Stimulated activated CD8-positive, alpha-beta memory T cell treated with anti-CD3 and anti-CD28 coated beads, Interleukin-12 subunit alpha, Interleukin-12 subunit beta, amount 100 ng/mL, for 24 hours (primary cell): ENCODE measurements around the gene POLR2A.

Source experiments
- DNase-seq: peaks from one replicate; pipeline ENCODE4 v3.0.0-alpha.2; 2020; ENCODE audit errors: extremely low read depth

POLR2A gene

GRCh38 chr17:7484067-7484918 lies at the start of gene POLR2A:
Gene POLR2A, plus strand, starts transcription at chr17:7484366.
- DNase-seq, result peak; percentile 92

- no peak for DNase-seq
Measured at GRCh38 chr17:7435676-7436555, 48.2 kb upstream of the POLR2A start.

GRCh38 chr17:7436556-7437368 lies 47.4 kb upstream of the POLR2A start:
- DNase-seq, result peak; percentile 53

GRCh38 chr17:7437369-7437863 lies 46.8 kb upstream of the POLR2A start:
- DNase-seq, result no peak

GRCh38 chr17:7437950-7438614 lies 46.1 kb upstream of the POLR2A start:
- DNase-seq, result no peak

GRCh38 chr17:7438656-7439460 lies 45.3 kb upstream of the POLR2A start:
- no peak for DNase-seq

- no peak for DNase-seq
Measured at GRCh38 chr17:7439462-7440112, 44.6 kb upstream of the POLR2A start, which contains the start of gene FGF11. Gene FGF11, plus strand, starts transcription at chr17:7439512. Its CDS starts 109 bp downstream, at chr17:7439621.

GRCh38 chr17:7440113-7440833 lies 43.9 kb upstream of the POLR2A start:
- no peak for DNase-seq

- DNase-seq, result no peak
Measured at GRCh38 chr17:7440834-7441195, 43.4 kb upstream of the POLR2A start.

GRCh38 chr17:7441266-7441665 lies 42.9 kb upstream of the POLR2A start:
- no peak for DNase-seq

GRCh38 chr17:7442142-7442541 lies 42.0 kb upstream of the POLR2A start:
- no peak for DNase-seq

GRCh38 chr17:7443499-7444485 lies 40.4 kb upstream of the POLR2A start:
- DNase-seq, result no peak

GRCh38 chr17:7444682-7445618 lies 39.2 kb upstream of the POLR2A start, which contains the start of gene CHRNB1:
Gene CHRNB1, plus strand, starts transcription at chr17:7445061. Its CDS starts 67 bp downstream, at chr17:7445128.
- no peak for DNase-seq

- no peak for DNase-seq
Measured at GRCh38 chr17:7445619-7445968, 38.6 kb upstream of the POLR2A start.

- no peak for DNase-seq
Measured at GRCh38 chr17:7448461-7448860, 35.7 kb upstream of the POLR2A start.

GRCh38 chr17:7459961-7460545 lies 24.1 kb upstream of the POLR2A start:
- no peak for DNase-seq
